IPS-20b (cell line): Measurements from ENCODE around the gene ROPN1B.
"Not testable (repeated sequence)": the region's sequence is repeated elsewhere in the genome, so short reads cannot be mapped to it uniquely, and the experiment has no call there.

Experiments used
- H3K27ac ChIP-seq: one replicate; pipeline ENCODE4 v1.5.1; 2013; ENCODE audit warnings: low read length
- H3K27me3 ChIP-seq: 2 replicates; pipeline ENCODE4 v1.6.1; 2013; ENCODE audit warnings: mild to moderate bottlenecking, low read length, inconsistent platforms; ENCODE audit not compliant: insufficient read depth
- H3K36me3 ChIP-seq: 2 replicates; pipeline ENCODE4 v1.6.1; 2013; ENCODE audit warnings: low read depth, mild to moderate bottlenecking, inconsistent platforms, low read length, moderate library complexity; ENCODE audit not compliant: insufficient read depth
- H3K4me1 ChIP-seq: 2 replicates; pipeline ENCODE4 v1.6.1; 2013; ENCODE audit warnings: mild to moderate bottlenecking, control low read depth, inconsistent platforms, low read length, moderate library complexity; ENCODE audit not compliant: insufficient read depth
- H3K4me3 ChIP-seq: 2 replicates; pipeline ENCODE4 v1.5.1; 2013; ENCODE audit warnings: mild to moderate bottlenecking, low read length, inconsistent platforms
- H3K9ac ChIP-seq: 2 replicates; pipeline ENCODE4 v1.6.1; 2013; ENCODE audit warnings: low read depth, mild to moderate bottlenecking, inconsistent platforms, low read length, moderate library complexity
- H3K9me3 ChIP-seq: 2 replicates; pipeline ENCODE4 v1.6.1; 2013; ENCODE audit warnings: mild to moderate bottlenecking, low read depth, low read length, inconsistent platforms; ENCODE audit not compliant: insufficient read depth

Gene ROPN1B

GRCh38 chr3:125960456-125961288 is 8.3 kb upstream of the ROPN1B start:
- H3K9ac ChIP-seq, result no peak overlapping the region
- H3K27me3 ChIP-seq, result peaks cover 37% of the 10 kb centered on the region
- H3K4me1 ChIP-seq, result no peaks in the 10 kb centered on the region
- no peaks in the 10 kb centered on the region for H3K9me3 ChIP-seq
- no peak overlapping the region for H3K27ac ChIP-seq
- no peaks in the 10 kb centered on the region for H3K36me3 ChIP-seq
- H3K4me3 ChIP-seq, result no peak overlapping the region

- Histone ChIP-seq H3K4me3 (no peak overlapping the region), H3K9ac (no peak overlapping the region), H3K36me3 (no peaks in the 10 kb centered on the region), H3K27me3 (peaks cover 38% of the 10 kb centered on the region), H3K9me3 (no peaks in the 10 kb centered on the region), H3K4me1 (no peaks in the 10 kb centered on the region), H3K27ac (no peak overlapping the region)
Measured at GRCh38 chr3:125961289-125961589, 7.7 kb upstream of the ROPN1B start.

GRCh38 chr3:125963834-125964233 is 5.1 kb upstream of the ROPN1B start:
- H3K9me3 ChIP-seq, H3K4me3 ChIP-seq, H3K9ac ChIP-seq, H3K36me3 ChIP-seq, H3K4me1 ChIP-seq, H3K27ac ChIP-seq: not testable (repeated sequence)
- H3K27me3 ChIP-seq, result peaks cover 48% of the 10 kb centered on the region

- Histone ChIP-seq H3K27me3 (peaks cover 59% of the 10 kb centered on the region), H3K9ac (no peak overlapping the region), H3K27ac (no peak overlapping the region), H3K36me3 (no peaks in the 10 kb centered on the region), H3K9me3 (no peaks in the 10 kb centered on the region), H3K4me3 (no peak overlapping the region), H3K4me1 (no peaks in the 10 kb centered on the region)
Measured at GRCh38 chr3:125965505-125965904, 3.5 kb upstream of the ROPN1B start.

GRCh38 chr3:125967156-125967555 is 1.8 kb upstream of the ROPN1B start:
- Histone ChIP-seq H3K36me3 (no peaks in the 10 kb centered on the region), H3K27me3 (peaks cover 75% of the 10 kb centered on the region), H3K27ac (no peak overlapping the region)

GRCh38 chr3:125968121-125968520 is 857 bp upstream of the ROPN1B start:
- not testable (repeated sequence) for H3K4me1 ChIP-seq, H3K9me3 ChIP-seq, H3K36me3 ChIP-seq, H3K27ac ChIP-seq, H3K9ac ChIP-seq, H3K4me3 ChIP-seq
- peaks cover 77% of the 10 kb centered on the region for H3K27me3 ChIP-seq

More at GRCh38 chr3:125967156-125967555, 1.8 kb upstream of the ROPN1B start:
- Histone ChIP-seq H3K9me3 (no peaks in the 10 kb centered on the region), H3K9ac (no peak overlapping the region), H3K4me3 (no peak overlapping the region), H3K4me1 (peaks cover 2% of the 10 kb centered on the region; the same call in 1 of the 2 replicates)

GRCh38 chr3:125971997-125972944 is 3.3 kb downstream of the ROPN1B start:
- H3K9ac ChIP-seq, result peak overlapping the region; percentile 58; the same call in 1 of the 2 replicates
- H3K36me3 ChIP-seq, H3K27ac ChIP-seq, H3K9me3 ChIP-seq, H3K4me1 ChIP-seq: not testable (repeated sequence)
- peak overlapping the region; percentile 82 for H3K4me3 ChIP-seq
- H3K27me3 ChIP-seq, result peaks cover 40% of the 10 kb centered on the region

GRCh38 chr3:125975245-125976002 is 6.4 kb downstream of the ROPN1B start:
- H3K9me3 ChIP-seq, H3K27ac ChIP-seq, H3K4me1 ChIP-seq, H3K36me3 ChIP-seq, H3K4me3 ChIP-seq, H3K9ac ChIP-seq: not testable (repeated sequence)
- peaks cover 19% of the 10 kb centered on the region for H3K27me3 ChIP-seq

GRCh38 chr3:125976003-125976390 is 7.0 kb downstream of the ROPN1B start:
- not testable (repeated sequence) for H3K4me1 ChIP-seq, H3K36me3 ChIP-seq, H3K4me3 ChIP-seq, H3K9ac ChIP-seq, H3K9me3 ChIP-seq, H3K27ac ChIP-seq
- H3K27me3 ChIP-seq, result peaks cover 14% of the 10 kb centered on the region

- not testable (repeated sequence) for H3K4me3 ChIP-seq, H3K4me1 ChIP-seq, H3K9me3 ChIP-seq, H3K9ac ChIP-seq, H3K36me3 ChIP-seq, H3K27ac ChIP-seq, H3K27me3 ChIP-seq
Measured at GRCh38 chr3:125977104-125977503, 8.1 kb downstream of the ROPN1B start.

GRCh38 chr3:125984951-125985350 is 16.0 kb downstream of the ROPN1B start:
- H3K4me3 ChIP-seq, H3K4me1 ChIP-seq, H3K27ac ChIP-seq, H3K27me3 ChIP-seq, H3K9ac ChIP-seq, H3K36me3 ChIP-seq, H3K9me3 ChIP-seq: not testable (repeated sequence)
